Lung microvascular endothelial cell (primary cell): ENCODE data around the gene CNOT6. TPM values are rescaled to one million over a fixed set of nuclear protein-coding genes. Genes with fewer than 3 reads are reported as not detected.

Experiments
- DNase-seq, 2 donors: peaks; one replicate each; pipeline versions ENCODE4 v3.0.0 to v3.0.0-alpha.2; 2010; ENCODE audit warnings: low read depth in 2 of 2
- total RNA-seq: library from RNA; depleted of rRNA; stranded (reverse); fragments of >200 nt; gene quantifications from 2 replicates; pipeline ENCODE4 v1.2.1, GENCODE V29; 2014

CNOT6 gene
- total RNA-seq, 1 donor from 2014 or later: 15.1 TPM

- DNase-seq: peak in 1 of 2 donors; percentile 35
Observed at GRCh38 chr5:180563994-180564393, 69.8 kb downstream of the CNOT6 start.

- no peak for DNase-seq
Observed at GRCh38 chr5:180568914-180569313, 74.7 kb downstream of the CNOT6 start.

- DNase-seq: no peak
Observed at GRCh38 chr5:180575571-180575970, 81.4 kb downstream of the CNOT6 start.

DNA sequence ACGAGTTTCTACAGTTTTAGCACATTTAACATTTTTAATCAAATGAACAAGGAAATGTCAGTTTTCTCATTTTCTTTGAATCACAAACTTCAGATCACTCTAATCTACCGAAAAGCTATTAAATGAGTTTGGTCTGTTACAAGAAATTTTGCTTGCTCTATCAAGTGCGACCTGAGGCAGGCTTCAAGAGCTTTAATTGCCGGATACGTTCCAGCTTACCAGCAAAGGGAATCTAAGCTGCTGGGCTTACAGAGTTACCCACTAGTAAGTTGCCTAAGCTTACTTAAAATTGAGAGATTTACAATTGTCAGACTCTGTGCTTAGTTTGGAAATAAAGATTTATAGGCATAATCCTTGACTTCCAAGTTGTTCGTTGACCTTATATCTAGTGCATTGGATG is 86.5 kb downstream of the CNOT6 start:
- DNase-seq: no peak

DNA sequence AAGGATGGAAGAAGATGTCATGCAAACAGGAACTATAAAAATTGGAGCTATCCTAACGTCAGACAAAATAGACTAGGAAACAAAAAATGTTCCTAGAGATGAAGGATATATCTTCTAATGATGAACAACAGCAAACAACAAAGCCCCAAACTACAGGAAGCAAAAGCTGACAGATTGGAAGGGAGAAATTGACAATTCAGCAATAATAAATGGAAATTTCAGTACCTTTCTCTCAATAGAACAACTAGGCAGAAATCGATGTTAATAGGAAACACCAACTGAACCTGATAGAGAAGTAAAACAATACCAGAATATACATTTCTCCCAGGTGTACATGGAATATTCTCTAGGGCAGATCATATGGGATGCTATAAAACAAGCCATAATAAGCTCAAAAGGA is 89.6 kb downstream of the CNOT6 start:
- no peak for DNase-seq

DNA sequence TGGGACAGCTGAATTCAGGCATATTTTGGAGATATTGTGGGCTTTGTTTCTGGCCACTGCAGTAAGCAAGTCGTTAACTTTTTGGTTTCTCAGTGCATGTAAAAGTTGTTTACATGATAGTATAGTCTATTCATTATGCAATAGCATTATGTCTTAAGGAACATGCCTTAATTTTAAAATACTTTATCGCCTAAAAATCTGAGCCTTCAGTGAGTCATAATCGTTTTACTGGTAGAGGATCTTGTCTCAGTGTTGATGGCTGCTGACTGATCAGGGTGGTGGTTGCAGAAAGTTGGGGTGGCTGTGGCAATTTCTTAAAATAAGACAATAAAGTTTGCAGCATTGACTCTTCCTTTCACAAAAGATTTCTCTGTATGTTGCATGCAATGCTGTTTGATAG is 92.0 kb downstream of the CNOT6 start:
- no peak for DNase-seq

GRCh38 chr5:180586870-180587269 is 92.7 kb downstream of the CNOT6 start:
- no peak for DNase-seq

DNA sequence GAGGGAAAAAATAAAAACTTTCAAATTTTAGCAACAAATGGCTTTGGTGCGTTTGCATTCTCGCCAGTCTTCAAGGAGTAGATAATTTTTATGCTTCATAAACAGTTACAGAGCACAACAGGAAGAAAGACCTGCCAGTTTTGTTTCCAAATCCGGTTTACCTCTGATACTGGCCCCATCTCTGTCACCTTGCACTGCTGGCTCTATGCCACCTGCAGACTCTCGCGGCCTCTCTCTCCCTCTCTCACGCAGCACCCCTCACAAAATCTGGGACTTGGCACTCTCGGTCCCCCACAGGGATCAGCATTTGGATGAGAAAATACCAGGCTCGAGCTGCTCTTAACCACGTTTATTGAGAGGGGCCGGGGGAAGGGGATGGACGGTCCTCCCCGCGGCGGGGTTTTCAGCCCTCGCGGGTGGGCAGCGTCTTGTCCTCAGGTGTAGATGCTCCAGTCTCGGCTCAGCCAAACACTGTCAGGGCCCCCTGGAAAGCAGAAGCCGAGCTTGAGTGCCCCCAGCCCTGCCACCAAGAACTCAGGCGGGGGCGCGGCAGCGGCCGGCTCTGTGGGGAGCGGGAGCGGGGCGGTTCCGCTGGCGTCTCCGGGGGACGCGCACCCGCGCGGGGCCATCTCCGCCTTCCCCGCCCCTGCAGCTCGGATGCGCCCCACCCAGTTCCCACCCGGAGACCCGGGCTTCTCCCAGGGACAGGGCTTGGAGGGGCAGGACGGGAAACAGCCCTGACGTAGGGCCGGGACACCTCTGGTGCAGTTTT is 95.8 kb downstream of the CNOT6 start:
- no peak for DNase-seq

- DNase-seq: no peak
Observed at GRCh38 chr5:180590543-180591310, 96.5 kb downstream of the CNOT6 start.

GRCh38 chr5:180591311-180591887 is 97.2 kb downstream of the CNOT6 start, which contains the start of gene SCGB3A1:
SCGB3A1 (minus strand) TSS chr5:180591499; CDS start chr5:180591462, 37 bp downstream.
- no peak for DNase-seq

DNA sequence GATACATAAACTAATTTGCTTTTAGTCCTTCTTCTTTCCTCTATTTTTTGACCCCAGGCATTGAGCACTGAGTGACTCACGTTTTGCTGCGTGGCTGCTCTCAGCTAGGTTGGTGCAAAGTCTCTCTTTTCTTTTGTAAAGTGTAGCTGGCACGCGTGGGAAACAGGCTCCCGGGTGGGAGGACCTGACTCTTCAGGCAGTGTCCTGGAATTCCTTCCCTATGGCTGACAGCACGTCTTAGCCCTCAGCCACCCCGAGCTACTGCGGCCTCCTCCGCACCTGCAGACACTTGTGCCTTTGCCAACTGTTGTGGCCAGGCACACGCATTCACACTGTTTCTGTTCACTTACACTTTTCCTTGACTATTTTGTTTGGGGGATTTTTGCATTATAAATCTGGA is 98.0 kb downstream of the CNOT6 start:
- DNase-seq: no peak

GRCh38 chr5:180593446-180594206 is 99.4 kb downstream of the CNOT6 start:
- DNase-seq: no peak

GRCh38 chr5:180594311-180595045 is 100.3 kb downstream of the CNOT6 start:
- DNase-seq: no peak

GRCh38 chr5:180595046-180595379 is 100.8 kb downstream of the CNOT6 start:
- DNase-seq: no peak

- no peak for DNase-seq
Observed at GRCh38 chr5:180595381-180596114, 101.4 kb downstream of the CNOT6 start.

DNA sequence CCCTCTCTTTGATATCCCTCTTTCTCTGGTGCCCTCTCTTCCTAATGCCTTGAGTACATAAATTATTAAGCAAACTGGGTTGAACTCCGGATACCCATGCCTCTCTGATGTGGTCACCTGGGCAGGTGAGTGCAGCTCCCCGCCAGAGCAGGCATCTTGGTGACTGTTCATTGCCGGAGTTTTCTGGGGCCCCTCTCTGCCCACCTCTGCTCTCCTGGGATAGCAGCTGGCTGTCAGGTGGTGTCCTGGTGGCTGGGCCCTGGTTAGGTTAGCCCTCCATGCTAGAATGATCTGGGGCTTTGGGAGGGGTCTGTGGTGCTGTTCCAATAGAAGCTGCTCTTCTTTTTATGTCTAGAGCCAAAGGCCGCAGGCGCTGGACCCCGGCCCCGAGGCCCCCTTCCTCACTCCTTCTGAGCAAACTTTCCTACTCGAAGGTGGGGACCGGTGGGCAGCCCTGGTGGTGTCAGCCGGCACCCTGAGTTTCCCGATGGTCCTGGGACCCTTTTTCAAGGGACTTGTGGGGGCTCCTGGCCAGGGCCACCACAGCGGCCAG is 102.0 kb downstream of the CNOT6 start:
- no peak for DNase-seq

DNA sequence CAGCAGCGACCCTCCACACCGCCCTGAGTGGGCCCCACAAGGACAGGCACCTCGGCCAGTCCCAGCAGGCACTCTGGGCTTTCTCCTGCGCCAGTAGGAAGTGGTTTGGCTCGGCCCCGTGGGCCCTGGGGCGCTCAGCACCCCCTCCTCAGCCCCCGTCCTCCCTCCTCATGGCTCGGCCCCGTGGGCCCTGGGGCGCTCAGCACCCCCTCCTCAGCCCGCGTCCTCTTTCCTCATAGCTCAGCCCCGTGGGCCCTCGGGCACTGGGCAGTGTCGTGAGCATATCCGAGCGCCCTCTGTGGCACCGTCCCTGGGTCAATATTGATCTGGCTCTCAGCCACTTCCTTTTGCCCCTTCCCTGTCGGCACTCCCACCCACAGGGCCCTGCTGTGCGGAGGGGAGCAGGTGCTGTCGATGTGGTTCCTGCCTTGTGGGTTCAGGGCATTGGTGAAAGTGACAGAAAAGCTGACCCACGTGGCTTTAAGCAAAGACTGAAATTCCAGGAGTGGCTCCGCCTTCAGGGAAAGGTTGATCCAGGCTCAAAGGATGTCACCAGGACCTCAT is 102.6 kb downstream of the CNOT6 start:
- no peak for DNase-seq

GRCh38 chr5:180598316-180598701 is 104.1 kb downstream of the CNOT6 start:
- no peak for DNase-seq

- DNase-seq: no peak
Observed at GRCh38 chr5:180598797-180599589, 104.8 kb downstream of the CNOT6 start.
